HL-60 (cell line): Measurements from ENCODE around the gene JAK1.
"Not testable (repeated sequence)": the region's sequence is repeated elsewhere in the genome, so short reads cannot be mapped to it uniquely, and the experiment has no call there.

Experiments used
- CTCF ChIP-seq: IDR thresholded peaks from one replicate; pipeline ENCODE4 v1.5.1; 2011; ENCODE audit warnings: low read length, control low read depth, inconsistent platforms; ENCODE audit not compliant: insufficient read depth
- POLR2AphosphoS5 ChIP-seq: IDR thresholded peaks from 2 replicates; pipeline ENCODE4 v1.6.1; 2012; ENCODE audit warnings: low read depth
- REST ChIP-seq: IDR thresholded peaks from 2 replicates; pipeline ENCODE4 v1.6.1; 2012; ENCODE audit warnings: low read depth; ENCODE audit not compliant: insufficient replicate concordance

GRCh38 chr1:64998425-64998948 is 32.1 kb upstream of the JAK1 start:
- not testable (repeated sequence) for TF ChIP-seq CTCF, REST, POLR2AphosphoS5
